HG02678 (cell line): ENCODE data around the gene RTN4IP1.
A peak's percentile ranks its signal among the peaks of the same experiment; 100 is the strongest.
"Not testable (repeated sequence)": the region's sequence is repeated elsewhere in the genome, so short reads cannot be mapped to it uniquely, and the experiment has no call there.

ENCODE experiments used
- ATAC-seq: cut with Tn5 transposase; IDR thresholded peaks from one replicate; pipeline ENCODE4 v1.9.1; 2021; ENCODE audit warnings: mild to moderate bottlenecking, moderate library complexity; ENCODE audit not compliant: unreplicated experiment

Gene RTN4IP1

DNA sequence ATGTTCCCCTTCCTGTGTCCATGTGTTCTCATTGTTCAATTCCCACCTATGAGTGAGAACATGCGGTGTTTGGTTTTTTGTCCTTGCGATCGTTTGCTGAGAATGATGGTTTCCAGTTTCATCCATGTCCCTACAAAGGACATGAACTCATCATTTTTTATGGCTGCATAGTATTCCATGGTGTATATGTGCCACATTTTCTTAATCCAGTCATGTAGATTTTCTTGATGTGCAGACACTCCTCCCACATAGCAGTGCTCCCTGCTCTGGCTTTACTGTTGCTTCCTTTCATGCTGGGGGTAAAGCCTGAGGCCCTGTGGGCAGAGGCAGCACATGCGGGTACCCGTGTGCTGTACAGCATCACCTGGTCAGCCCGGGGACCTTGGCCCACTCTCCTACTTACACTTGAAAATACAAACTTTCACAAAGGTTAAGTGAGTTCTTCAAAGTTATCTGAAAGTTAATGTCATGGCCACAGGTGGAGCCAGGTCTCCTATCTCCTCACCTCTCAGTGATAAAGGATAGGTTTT lies 80.3 kb downstream of the RTN4IP1 start:
- ATAC-seq: not testable (repeated sequence)

DNA sequence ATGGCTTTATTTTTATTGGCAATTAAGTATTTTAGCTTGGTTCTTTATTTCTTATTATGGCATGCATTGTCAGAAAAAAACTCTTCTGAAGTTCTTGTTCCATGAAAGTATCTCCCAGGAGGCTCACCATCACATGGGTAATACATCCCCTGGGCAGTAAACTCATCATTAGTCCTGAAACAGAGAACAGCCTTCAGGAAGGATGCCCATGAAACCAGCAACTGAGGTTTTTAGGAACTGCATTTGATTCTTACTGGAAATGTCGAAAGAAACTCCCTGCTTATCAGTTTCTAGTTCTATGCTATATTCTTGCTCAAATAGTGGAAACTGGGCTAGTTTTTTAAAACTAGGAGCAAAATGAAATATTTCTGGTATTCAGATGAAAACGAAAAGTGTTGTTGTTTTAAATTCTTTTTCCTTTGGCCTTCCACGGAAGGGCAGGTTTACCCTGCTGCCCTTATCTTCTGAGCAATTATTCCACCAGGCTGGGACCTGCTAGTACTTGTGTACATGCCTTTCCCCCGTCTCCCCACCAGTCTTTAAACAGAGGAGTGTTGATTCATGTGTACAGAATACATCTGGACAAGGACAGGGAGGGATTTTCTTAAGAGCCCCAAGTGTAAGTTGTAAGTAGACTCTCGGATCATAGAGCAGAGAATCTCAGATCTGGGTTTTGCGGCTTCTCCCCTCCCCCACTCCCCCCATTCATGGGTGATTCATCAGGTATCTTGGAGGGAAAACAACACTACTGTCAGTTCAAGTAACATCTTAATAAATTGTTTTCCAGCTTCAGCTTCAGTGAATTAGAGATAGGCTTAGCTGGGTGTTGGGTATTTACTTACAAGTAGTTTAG lies 81.5 kb downstream of the RTN4IP1 start:
- ATAC-seq: no peak

DNA sequence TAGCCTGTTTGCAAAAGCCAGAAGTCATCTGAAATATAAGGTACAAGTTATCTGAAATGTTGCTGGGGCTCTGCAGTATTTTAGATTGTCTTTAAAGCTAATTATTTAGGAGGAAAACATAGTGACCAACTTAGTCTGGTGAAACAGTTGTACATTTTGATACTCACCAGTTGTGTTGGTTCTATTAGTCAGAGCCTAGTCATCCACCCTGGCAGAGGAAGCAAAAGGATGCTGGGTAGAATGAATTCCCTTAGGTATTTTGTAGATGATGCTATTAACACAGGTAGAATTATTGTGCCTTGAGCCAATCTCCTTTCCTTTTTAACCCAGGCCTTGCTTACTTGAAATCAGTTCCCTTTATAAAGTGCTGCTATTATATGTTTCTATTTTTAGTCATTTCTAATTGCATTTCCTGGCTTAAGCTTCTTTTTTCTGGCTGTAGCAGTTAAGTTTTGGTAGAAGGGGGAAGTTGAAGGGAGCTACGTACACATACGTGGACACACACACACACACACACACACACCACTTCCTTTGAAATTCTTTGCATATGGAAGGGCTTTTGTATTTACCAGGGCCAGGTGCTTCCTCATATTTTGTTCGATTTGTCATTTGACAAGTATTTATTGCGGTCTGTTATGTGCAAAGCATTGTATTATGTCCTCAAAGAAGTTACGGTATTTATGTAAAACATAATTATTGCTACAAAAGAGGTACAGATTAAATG lies 82.4 kb downstream of the RTN4IP1 start:
- peak; percentile 74 for ATAC-seq

DNA sequence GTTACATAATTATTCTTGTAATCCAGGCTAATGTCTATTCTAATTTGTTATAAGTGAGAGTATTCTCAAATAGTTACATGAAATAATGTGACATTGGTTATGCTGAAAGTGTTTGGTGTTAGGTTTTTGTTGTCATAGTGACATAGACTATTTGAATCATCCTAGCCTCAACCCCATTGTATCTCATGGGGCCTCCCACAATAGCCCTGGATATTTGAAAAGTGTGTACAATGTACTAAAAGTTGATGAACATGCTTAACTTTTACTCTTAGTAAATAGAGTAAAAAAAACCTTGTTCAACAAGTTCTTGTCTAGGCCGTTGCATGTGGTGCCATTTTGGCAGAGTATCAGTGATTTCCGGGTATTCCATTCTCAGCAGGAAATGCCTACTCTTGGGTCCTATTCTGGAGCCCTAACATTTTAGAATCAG lies 83.0 kb downstream of the RTN4IP1 start:
- no peak for ATAC-seq

DNA sequence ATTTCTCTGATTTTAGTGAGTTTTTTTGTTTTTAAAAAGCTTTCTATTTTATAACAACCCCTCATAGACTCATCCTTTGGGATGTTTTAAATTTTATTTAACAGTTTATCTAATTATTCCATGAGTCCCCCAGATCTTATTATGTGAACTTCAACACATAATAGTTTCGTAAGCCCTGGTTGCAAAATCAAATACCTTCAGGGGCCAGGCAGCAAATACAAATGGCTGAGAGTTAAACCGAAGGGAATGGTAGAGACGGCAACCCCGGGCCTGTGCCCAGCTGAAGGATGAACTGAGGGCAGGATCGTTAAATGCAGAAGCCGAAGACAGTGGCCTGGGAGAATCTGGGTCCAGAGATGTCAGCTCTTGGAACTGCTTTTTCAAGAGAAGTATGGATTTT lies 88.4 kb downstream of the RTN4IP1 start:
- ATAC-seq: no peak

DNA sequence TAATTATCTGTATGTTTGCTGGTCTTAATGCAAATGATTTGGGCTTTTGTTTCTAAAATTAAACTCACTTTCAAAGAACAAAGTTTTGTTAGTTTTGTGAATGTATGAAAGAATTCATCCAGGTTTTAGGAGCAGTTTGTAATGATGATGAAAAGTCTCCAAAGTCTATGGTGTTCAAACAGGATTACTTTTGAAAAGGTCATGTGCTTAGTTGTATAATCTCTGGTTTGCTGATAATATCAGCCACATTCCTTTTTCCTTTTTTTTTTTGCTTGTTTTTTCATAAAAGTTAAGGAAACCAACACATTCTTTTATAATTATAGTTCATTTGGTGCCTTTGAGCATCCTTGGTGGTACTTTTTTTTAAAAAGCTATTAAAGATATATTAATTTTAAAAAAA lies 88.9 kb downstream of the RTN4IP1 start:
- no peak for ATAC-seq

DNA sequence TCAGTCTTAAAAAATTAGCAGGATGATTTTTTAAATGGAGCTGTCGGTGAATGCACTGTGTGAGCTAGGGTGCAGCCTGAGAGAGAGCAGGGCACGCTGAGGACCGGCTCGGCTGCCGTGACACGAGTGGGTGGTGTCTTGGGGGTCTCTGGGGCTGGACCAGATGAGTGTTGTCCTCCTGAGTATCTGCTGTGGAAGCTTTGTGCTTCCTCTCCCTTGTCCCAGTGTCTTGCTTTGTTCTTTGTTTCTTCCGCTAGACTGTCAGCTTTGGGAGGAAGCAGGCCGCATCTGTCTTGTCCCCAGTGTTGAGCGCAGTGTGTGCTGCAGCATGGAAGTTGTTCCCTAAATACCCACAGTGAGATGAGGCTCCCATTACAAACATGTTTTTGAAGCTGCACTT lies 89.4 kb downstream of the RTN4IP1 start:
- ATAC-seq: no peak

DNA sequence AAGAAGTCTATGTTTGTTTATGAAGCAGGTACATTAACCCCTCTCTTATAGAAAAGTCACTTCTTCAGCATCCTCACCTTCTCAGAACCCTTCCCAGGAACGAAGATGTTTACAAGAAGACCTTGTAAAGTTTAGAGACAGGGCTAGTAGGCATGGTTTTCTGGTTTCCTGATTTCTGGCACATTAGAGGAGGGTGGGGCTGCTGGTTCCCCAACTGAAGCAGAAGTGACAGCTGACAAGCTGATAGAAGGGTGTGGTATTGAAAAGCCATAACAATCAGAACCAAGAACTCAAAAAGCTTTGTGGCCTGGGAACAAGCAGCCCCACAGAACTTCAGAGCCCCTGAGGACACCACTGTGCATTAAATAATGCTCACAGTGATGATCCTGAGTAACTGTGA lies 91.2 kb downstream of the RTN4IP1 start:
- no peak for ATAC-seq

DNA sequence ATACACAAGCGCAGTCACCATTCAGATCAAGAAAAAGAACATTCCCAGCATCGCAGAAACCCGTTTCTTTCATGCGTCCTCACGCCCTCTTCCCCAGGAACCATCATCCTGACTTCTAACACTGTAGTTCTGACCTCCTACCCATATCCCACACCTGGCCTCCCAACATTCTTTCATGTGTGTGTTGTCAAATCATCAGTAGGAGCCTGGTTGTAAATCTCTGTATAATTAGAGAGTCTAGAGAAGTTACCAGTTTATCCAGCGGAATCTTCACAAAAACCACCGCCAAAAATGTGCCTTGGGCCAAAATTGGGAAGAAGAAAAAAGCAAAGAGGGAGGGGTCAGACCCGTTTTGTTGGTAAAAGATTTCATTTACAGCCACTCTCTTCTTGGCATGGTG lies 91.6 kb downstream of the RTN4IP1 start:
- ATAC-seq: no peak

DNA sequence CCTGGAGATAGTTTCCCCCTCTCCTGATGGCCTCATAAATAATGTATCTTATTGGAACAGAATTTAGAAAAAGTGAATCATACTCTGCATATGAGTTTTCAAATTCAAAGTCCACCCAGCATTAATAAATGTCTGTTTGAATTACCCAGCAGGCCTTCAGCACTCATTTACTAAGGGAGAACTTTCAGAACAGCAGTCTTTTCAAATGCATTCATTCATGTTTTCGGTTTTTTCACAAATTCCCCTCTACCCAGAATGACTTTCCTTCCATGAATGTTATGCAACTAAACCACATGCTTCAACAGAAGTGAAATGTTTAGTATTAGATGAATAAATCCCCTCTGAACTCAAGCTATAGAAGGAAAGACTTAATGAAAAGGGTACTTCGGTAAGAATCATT lies 92.4 kb downstream of the RTN4IP1 start:
- ATAC-seq: peak; percentile 52

DNA sequence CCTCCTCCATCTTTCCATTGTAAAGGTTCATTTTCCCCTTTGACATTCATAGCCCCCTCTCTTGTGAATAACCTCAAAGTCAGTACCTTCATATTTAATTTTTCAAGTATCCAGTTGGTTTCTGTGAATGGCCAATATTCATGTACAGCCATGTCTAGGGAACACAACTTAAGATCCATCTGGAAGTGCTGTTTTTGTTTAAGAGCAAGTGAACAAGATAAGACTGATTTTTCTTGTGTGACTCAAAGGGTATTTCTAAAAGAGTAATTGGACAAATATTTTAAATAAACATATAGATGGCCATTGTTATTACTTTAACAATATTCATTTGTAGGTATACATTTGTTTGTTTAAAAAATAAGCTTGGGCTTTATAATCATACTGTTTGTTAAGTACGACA lies 92.9 kb downstream of the RTN4IP1 start:
- no peak for ATAC-seq

DNA sequence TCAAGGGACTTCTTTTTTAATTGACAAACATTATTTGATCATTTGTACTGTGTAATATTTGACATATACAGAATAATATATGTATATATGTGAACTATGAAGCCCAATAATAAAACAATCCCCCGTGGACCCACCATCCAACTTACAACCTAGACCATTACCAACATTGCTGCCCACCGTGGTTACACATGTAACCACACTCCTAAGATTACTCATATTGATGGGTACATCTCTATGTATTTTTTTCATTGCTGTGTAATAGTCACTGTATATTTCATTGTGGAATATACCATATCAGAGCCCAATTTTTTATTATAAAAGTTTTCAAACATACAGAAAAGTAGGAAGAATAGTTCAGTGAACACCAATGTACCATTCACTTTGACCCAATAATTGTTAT lies 94.3 kb downstream of the RTN4IP1 start:
- no peak for ATAC-seq

DNA sequence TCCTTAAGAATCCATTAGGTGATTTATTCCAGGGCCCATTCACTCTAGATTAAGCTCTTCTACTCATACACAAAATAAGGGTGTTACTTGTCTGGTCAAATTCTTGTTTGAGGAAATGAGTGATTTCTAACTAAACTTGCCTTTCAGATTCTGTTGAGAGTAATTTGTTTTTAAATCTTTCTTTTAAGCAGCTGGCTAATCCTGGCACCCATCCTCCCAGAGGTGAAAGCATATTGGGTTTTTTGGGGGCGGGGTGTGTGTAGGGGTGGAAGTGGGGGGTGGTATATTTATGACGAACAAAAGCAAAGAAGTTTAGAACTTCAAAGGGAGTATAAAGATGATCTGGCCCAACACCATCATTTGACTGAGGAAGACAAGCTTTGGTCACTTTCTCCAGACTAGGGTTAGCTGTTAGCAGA lies 94.7 kb downstream of the RTN4IP1 start:
- no peak for ATAC-seq

DNA sequence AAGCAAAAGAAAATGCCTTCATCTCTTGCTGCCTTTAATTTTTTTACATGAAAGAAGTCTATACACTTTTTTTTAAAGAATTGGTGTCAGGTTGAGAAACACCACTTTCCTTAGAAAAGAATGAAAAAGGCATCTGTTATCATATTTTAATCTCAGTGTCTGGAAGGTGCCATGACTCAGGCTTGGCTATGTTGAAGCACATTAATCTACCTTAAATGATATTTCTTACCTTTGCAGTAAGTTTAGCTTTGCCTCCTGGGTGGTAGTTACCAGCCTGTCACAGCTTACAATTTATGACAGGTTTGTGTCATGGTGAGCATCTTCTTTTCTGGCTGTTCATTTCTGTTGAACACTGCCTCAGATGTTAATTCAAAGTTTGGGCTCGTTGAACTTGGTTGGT lies 95.3 kb downstream of the RTN4IP1 start:
- no peak for ATAC-seq

DNA sequence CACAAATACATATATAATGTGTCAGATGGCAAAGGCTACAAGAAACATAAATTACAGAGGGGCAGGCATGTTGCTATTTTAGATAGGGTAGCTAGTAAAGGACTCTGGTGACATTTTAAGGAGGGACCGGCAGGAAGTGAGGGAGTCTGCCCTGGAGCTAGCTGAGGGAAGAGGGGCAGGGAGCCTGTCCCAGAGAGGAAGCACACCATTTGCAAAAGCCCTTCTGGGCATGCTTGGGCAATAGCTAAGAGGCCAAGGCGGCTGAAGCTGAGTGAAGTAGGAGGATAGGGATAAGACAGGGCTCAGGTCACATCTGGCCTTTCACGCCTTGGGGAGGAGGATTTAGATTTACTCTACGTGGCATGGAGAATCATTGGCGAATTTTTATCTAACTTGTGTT lies 96.2 kb downstream of the RTN4IP1 start:
- ATAC-seq: no peak

DNA sequence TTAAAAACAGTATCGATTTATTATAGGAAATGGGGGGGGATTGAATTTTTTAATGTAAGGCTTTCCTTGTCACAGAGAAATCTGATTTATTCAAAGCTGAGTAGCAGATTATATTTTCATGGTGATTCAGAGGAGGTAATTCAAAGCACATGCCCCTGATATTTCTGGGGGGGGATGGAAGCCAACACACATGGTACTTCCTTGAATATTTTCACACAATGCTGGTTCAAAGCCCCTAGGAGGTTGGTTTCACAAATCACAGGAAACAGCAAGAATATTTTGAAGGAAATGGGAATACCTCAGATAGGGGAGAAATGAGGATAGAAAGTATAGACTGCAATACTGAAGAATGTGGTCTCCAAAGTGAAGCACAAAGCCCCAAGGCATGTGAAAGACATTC lies 98.8 kb downstream of the RTN4IP1 start:
- no peak for ATAC-seq

DNA sequence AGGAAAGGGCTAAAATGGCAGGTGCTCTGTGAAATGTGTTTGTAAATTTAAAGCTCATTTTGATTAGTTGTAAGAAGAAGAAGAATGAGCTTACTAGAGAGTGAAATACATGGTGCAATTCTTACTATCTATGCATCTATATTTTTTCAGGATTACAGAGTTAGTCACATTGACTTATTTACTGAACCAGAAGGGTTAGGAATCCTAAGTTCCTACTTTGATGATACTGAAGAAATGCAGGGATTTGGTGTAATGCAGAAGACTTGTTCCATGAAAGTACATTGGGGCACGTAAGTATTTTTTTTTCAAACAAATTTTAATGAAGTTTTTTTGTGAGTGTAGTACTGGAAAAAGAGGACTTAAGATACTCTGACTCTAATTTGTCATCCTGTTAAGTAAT lies 99.3 kb downstream of the RTN4IP1 start:
- no peak for ATAC-seq

DNA sequence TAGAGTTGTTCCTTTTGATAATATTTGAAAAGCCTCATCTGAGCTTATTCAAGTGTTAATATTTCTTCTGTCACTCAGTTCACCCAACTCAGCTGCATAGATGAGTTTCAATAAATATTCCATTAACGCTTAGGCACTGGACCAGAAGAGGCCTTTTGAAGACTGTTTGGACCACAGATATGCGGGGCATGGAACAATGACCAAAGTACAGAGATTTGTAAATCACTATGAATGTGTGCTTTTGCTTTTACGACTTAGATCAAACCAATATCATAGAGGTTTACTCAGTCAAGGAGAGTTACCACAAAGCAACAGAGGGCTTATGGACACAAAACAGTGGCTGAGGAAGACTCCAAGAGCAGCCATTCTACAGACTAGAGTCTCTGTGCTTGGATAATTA lies 99.9 kb downstream of the RTN4IP1 start:
- no peak for ATAC-seq

DNA sequence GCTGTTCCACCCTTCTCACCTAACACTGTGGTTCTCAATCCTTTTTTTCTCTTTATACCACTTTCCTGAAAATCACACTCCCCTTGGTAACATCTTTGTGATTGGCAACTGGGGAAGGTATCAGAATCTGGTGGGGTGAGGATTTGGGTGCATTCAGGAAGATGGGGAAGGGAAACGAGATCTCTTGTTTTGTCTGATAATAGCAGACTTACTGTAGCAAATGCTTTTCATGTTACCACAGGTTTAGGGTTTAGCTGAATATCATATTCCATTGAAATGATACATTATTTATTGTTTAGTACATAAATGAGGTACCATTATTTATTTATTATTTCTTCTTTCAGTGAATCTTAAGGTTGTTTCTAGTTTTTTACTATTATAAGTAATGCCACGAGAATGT lies 100.8 kb downstream of the RTN4IP1 start:
- ATAC-seq: no peak

DNA sequence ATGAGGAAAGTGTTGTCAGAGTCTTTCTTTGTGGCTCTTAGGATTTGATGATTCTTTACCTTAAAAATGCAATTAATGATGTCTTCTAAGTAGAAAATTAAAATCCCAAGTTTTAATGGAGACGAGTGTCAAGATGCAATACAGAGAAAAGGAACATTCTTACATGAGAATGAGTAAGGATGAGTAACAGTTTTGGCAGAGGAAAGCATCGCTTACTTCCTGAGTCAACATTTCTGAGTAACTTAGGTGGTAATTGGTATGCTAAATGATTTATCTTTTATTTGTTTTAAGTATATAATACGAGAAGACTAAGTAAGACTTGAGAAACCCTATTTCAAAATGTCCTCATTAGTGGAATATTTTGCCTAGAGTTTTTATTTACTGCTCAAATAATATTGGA lies 101.3 kb downstream of the RTN4IP1 start:
- no peak for ATAC-seq

DNA sequence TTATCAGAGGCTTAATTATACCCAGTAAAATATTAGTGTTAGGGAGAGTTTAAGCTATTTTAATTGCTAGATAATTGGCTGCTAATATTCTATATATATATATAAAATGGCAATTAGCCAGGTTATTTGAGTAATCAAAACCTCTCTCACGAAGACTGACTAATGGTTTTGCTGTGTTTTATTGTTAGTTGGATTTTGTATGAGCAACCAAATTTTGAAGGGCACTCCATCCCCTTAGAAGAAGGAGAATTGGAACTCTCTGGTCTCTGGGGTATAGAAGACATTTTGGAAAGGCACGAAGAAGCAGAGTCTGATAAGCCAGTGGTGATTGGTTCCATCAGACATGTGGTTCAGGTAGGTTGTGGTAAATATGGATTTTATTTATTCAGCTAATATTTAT lies 102.2 kb downstream of the RTN4IP1 start:
- no peak for ATAC-seq

DNA sequence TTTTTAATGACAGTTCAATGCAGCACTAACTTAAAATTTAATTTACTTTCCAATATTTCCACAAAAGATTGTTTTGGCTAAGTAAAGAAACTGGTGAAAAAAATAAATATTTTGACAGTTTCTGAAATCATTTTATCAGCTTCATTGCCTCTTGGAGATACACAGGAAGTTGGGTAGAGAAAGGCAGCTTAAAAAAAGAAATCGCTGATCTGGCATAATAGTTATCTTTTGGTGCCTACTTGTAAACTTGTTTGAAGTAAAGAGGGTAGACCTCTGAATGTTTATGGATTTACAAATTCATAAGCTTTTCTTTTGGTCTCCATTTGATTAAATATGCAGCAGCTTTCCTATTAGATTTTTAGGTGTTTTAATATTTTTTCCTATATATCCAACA lies 103.4 kb downstream of the RTN4IP1 start:
- no peak for ATAC-seq
